Measurements from ENCODE around the gene HEPHL1.

GRCh38 chr11:94150056-94150455 is 128.9 kb downstream of the HEPHL1 start:
- TF ChIP-seq, protein P1, sequence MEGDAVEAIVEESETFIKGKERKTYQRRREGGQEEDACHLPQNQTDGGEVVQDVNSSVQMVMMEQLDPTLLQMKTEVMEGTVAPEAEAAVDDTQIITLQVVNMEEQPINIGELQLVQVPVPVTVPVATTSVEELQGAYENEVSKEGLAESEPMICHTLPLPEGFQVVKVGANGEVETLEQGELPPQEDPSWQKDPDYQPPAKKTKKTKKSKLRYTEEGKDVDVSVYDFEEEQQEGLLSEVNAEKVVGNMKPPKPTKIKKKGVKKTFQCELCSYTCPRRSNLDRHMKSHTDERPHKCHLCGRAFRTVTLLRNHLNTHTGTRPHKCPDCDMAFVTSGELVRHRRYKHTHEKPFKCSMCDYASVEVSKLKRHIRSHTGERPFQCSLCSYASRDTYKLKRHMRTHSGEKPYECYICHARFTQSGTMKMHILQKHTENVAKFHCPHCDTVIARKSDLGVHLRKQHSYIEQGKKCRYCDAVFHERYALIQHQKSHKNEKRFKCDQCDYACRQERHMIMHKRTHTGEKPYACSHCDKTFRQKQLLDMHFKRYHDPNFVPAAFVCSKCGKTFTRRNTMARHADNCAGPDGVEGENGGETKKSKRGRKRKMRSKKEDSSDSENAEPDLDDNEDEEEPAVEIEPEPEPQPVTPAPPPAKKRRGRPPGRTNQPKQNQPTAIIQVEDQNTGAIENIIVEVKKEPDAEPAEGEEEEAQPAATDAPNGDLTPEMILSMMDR (IDR thresholded peaks at IDR 0.05), result no peak
- no peak for TF ChIP-seq EZH2 (IDR thresholded peaks at IDR 0.05; ENCODE audit: borderline replicate concordance, insufficient read depth, low read depth, low read length, poor library complexity, severe bottlenecking)

Data from B cell (primary cell).